Measurements from ENCODE around the gene BTBD2.

- TF ChIP-seq CTCF (conservative IDR thresholded peaks at IDR 0.05; ENCODE audit: low read depth in 2 of 2) = no peak
- no peak for TF ChIP-seq REST (IDR thresholded peaks at IDR 0.05; ENCODE audit: unreplicated experiment)
- no peak for TF ChIP-seq EZH2 (IDR thresholded peaks at IDR 0.05; ENCODE audit: low read depth, unreplicated experiment)
- no peak for TF ChIP-seq JUNB (IDR thresholded peaks at IDR 0.05; ENCODE audit: unreplicated experiment)
These were observed 79.9 kb downstream of the BTBD2 start for GRCh38 chr19:1935484-1936208.
